H9 (cell line): ENCODE results near the gene NCKAP5. TPM values are rescaled to one million over a fixed set of nuclear protein-coding genes. Genes with fewer than 3 reads are reported as not detected.
A peak's percentile ranks its signal among the peaks of the same experiment; 100 is the strongest.

Experiments used
- DNase-seq: peaks from one replicate; pipeline ENCODE4 v3.0.0-alpha.2; 2017
- H2AFZ ChIP-seq: one replicate; pipeline ENCODE4 v1.6.1; 2013; ENCODE audit warnings: mild to moderate bottlenecking, low read length, control low read depth, moderate library complexity
- H2AK5ac ChIP-seq: 2 replicates; pipeline ENCODE4 v1.6.1; 2013; ENCODE audit warnings: low read length, control low read depth, mixed read lengths; ENCODE audit not compliant: insufficient read length
- H2BK120ac ChIP-seq: one replicate; pipeline ENCODE4 v1.6.1; 2013; ENCODE audit warnings: low read depth, mild to moderate bottlenecking, low read length, control low read depth, inconsistent platforms; ENCODE audit not compliant: poor library complexity, severe bottlenecking
- H2BK12ac ChIP-seq: 2 replicates; pipeline ENCODE4 v1.6.1; 2013; ENCODE audit warnings: low read length, control low read depth, mixed read lengths, low read depth; ENCODE audit not compliant: insufficient read length
- H2BK15ac ChIP-seq: 2 replicates; pipeline ENCODE4 v1.6.1; 2013; ENCODE audit warnings: low read depth, low read length, control low read depth
- H2BK20ac ChIP-seq: one replicate; pipeline ENCODE4 v1.6.1; 2013; ENCODE audit warnings: low read depth, mild to moderate bottlenecking, low read length, control low read depth, inconsistent platforms; ENCODE audit not compliant: poor library complexity, severe bottlenecking
- H2BK5ac ChIP-seq: 2 replicates; pipeline ENCODE4 v1.6.1; 2013; ENCODE audit warnings: low read length, control low read depth, mixed read lengths; ENCODE audit not compliant: insufficient read length
- H3K14ac ChIP-seq: 2 replicates; pipeline ENCODE4 v1.6.1; 2013; ENCODE audit warnings: low read length, control low read depth; ENCODE audit not compliant: insufficient read depth
- H3K18ac ChIP-seq: 2 replicates; pipeline ENCODE4 v1.6.1; 2013; ENCODE audit warnings: low read depth, mild to moderate bottlenecking, mixed read lengths, low read length, control low read depth; ENCODE audit not compliant: insufficient read length
- H3K23ac ChIP-seq: 2 replicates; pipeline ENCODE4 v1.6.1; 2013; ENCODE audit warnings: low read length, control low read depth, mixed read lengths, low read depth; ENCODE audit not compliant: insufficient read length
- H3K23me2 ChIP-seq: 2 replicates; pipeline ENCODE4 v1.6.1; 2013; ENCODE audit warnings: low read depth, mild to moderate bottlenecking, mixed read lengths, low read length, control low read depth; ENCODE audit not compliant: insufficient read length, poor library complexity, severe bottlenecking
- H3K27ac ChIP-seq: 2 replicates; pipeline ENCODE4 v1.5.1; 2013; ENCODE audit warnings: low read length, control low read depth, mixed read lengths, low read depth; ENCODE audit not compliant: insufficient read length
- H3K27me3 ChIP-seq: 2 replicates; pipeline ENCODE4 v1.6.1; 2013; ENCODE audit warnings: low read length, control low read depth, inconsistent platforms; ENCODE audit not compliant: insufficient read depth
- H3K4ac ChIP-seq: 2 replicates; pipeline ENCODE4 v1.6.1; 2013; ENCODE audit warnings: low read depth, mild to moderate bottlenecking, control low read depth, inconsistent platforms, low read length, moderate library complexity
- H3K4me1 ChIP-seq: 2 replicates; pipeline ENCODE4 v1.6.1; 2013; ENCODE audit warnings: low read length, control low read depth, inconsistent platforms; ENCODE audit not compliant: insufficient read depth
- H3K4me2 ChIP-seq: 2 replicates; pipeline ENCODE4 v1.6.1; 2013; ENCODE audit warnings: low read length, control low read depth, mixed read lengths; ENCODE audit not compliant: insufficient read length, insufficient read depth
- H3K56ac ChIP-seq: 2 replicates; pipeline ENCODE4 v1.6.1; 2013; ENCODE audit warnings: low read depth, mild to moderate bottlenecking, mixed read lengths, low read length, control low read depth; ENCODE audit not compliant: insufficient read length
- H3K79me1 ChIP-seq: 2 replicates; pipeline ENCODE4 v1.6.1; 2013; ENCODE audit warnings: low read depth, mild to moderate bottlenecking, moderate library complexity, low read length, control low read depth, inconsistent platforms; ENCODE audit not compliant: insufficient read depth, poor library complexity, severe bottlenecking
- H3K79me2 ChIP-seq: 2 replicates; pipeline ENCODE4 v1.6.1; 2013; ENCODE audit warnings: low read length, control low read depth, inconsistent platforms; ENCODE audit not compliant: insufficient read depth
- H3K9ac ChIP-seq: 2 replicates; pipeline ENCODE4 v1.6.1; 2013; ENCODE audit warnings: low read length, control low read depth, mixed read lengths; ENCODE audit not compliant: insufficient read length; ENCODE audit errors: extremely low read depth
- H3K9me3 ChIP-seq: one replicate; pipeline ENCODE4 v1.6.1; 2013; ENCODE audit warnings: low read depth, low read length, inconsistent platforms; ENCODE audit not compliant: control insufficient read depth
- H3T11ph ChIP-seq: one replicate; pipeline ENCODE4 v1.6.1; 2013; ENCODE audit warnings: mild to moderate bottlenecking, low read length, control low read depth, inconsistent platforms
- H4K20me1 ChIP-seq: one replicate; pipeline ENCODE4 v1.6.1; 2013; ENCODE audit not compliant: control insufficient read depth, insufficient read length, insufficient read depth
- H4K5ac ChIP-seq: 2 replicates; pipeline ENCODE4 v1.6.1; 2013; ENCODE audit warnings: low read depth, mild to moderate bottlenecking, mixed read lengths, low read length, control low read depth; ENCODE audit not compliant: insufficient read length
- H4K8ac ChIP-seq: replicated peaks from 2 replicates; pipeline ENCODE4 v1.6.1; 2013; ENCODE audit warnings: low read length, control low read depth, mixed read lengths, low read depth; ENCODE audit not compliant: insufficient read length
- H4K91ac ChIP-seq: 2 replicates; pipeline ENCODE4 v1.6.1; 2013; ENCODE audit warnings: low read depth, mild to moderate bottlenecking, moderate library complexity, mixed read lengths, low read length, control low read depth; ENCODE audit not compliant: insufficient read length
- H3K27ac Mint-ChIP-seq, 3 experiments: 2 replicates in 2 of 3; 3 replicates in 1 of 3; pipeline ENCODE4 v1.8.0; 2020 to 2021; ENCODE audit warnings: mixed read lengths in 3 of 3, mild to moderate bottlenecking in 1 of 3, moderate library complexity in 1 of 3
- H3K27me3 Mint-ChIP-seq: 2 replicates; pipeline ENCODE4 v1.8.0; 2021; ENCODE audit warnings: low read depth, mild to moderate bottlenecking, moderate library complexity, mixed read lengths
- H3K36me3 Mint-ChIP-seq, 3 experiments: 2 replicates in 2 of 3; 3 replicates in 1 of 3; pipeline ENCODE4 v1.8.0; 2020 to 2021; ENCODE audit warnings: low read depth in 3 of 3, mixed read lengths in 3 of 3; ENCODE audit not compliant: insufficient read depth in 1 of 3
- H3K4me1 Mint-ChIP-seq, 2 experiments: 2 replicates each; pipeline ENCODE4 v1.8.0; 2020; ENCODE audit warnings: mixed read lengths in 2 of 2
- H3K4me3 Mint-ChIP-seq, 2 experiments: 2 replicates in 1 of 2; 3 replicates in 1 of 2; pipeline ENCODE4 v1.8.0; 2020 to 2021; ENCODE audit warnings: mild to moderate bottlenecking in 2 of 2, mixed read lengths in 2 of 2, moderate library complexity in 1 of 2
- H3K9me3 Mint-ChIP-seq, 2 experiments: 2 replicates in 1 of 2; 3 replicates in 1 of 2; pipeline ENCODE4 v1.8.0; 2020; ENCODE audit warnings: mild to moderate bottlenecking in 2 of 2, mixed read lengths in 2 of 2, moderate library complexity in 1 of 2
- CTCF ChIP-seq: fragments of 200-600 bp; sonication (generic); conservative IDR thresholded peaks from 3 replicates; pipeline ENCODE4 v1.8.0; 2021; ENCODE audit warnings: antibody characterized with exemption, mild to moderate bottlenecking
- WGBS: extraction: QIAGEN DNeasy Blood & Tissue Kit; methylation state at CpG from one replicate; pipeline ENCODE4 v1.1.7; 2013; ENCODE audit warnings: missing lambda C conversion rate, low lambda C conversion rate, mixed read lengths; ENCODE audit not compliant: insufficient read length; ENCODE audit errors: extremely low coverage; 5-methylcytosine and 5-hydroxymethylcytosine counted together
- total RNA-seq: library from RNA; stranded (reverse); gene quantifications from 2 replicates; pipeline ENCODE4 v1.2.1, GENCODE V29; 2021

Gene NCKAP5
- total RNA-seq, 1 experiment from 2014 or later: 0.26 TPM

- Histone ChIP-seq H3K23ac (no peak overlapping the region), H3K27ac (no peak overlapping the region), H2BK120ac (no peak overlapping the region), H2BK12ac (no peak overlapping the region), H3K23me2 (no peaks in the 10 kb centered on the region), H3K4ac (no peak overlapping the region), H3K27me3 (no peaks in the 10 kb centered on the region), H3T11ph (no peak overlapping the region), H4K20me1 (no peaks in the 10 kb centered on the region), H2AK5ac (no peak overlapping the region), H2BK5ac (no peak overlapping the region), H2AFZ (no peak overlapping the region), H4K8ac (no peak overlapping the region), H3K79me2 (no peaks in the 10 kb centered on the region), H3K9ac (no peak overlapping the region), H3K56ac (no peak overlapping the region), H3K4me2 (no peak overlapping the region), H3K14ac (no peak overlapping the region), H3K4me1 (peaks cover 5% of the 10 kb centered on the region; the same call in 1 of the 2 replicates), H4K5ac (no peak overlapping the region), H4K91ac (no peak overlapping the region), H3K18ac (no peak overlapping the region), H2BK20ac (no peak overlapping the region), H3K79me1 (no peaks in the 10 kb centered on the region), H3K9me3 (no peaks in the 10 kb centered on the region), H2BK15ac (no peak overlapping the region)
- H3K27ac Mint-ChIP-seq: peak overlapping the region in 2 of 3 experiments; percentile 65 to 87; a peak in 2 of 7 replicates
- TF ChIP-seq CTCF: no peak
- peaks cover 10 to 14% of the 10 kb centered on the region in 2 experiments for H3K4me1 Mint-ChIP-seq
- no peaks in the 10 kb centered on the region for H3K9me3 Mint-ChIP-seq
- no peaks in the 10 kb centered on the region for H3K36me3 Mint-ChIP-seq
- no peak overlapping the region for H3K4me3 Mint-ChIP-seq
- DNase-seq: no peak
- no CpG with 5 or more reads among the region's 2 CpGs for WGBS
- no peaks in the 10 kb centered on the region; the same call in 1 of the 2 replicates for H3K27me3 Mint-ChIP-seq
Observed at GRCh38 chr2:133342286-133343017, 225.8 kb downstream of the NCKAP5 start.
